Activated gamma-delta T cell treated with Interleukin-2 at 50 U/mL for 16 hours (primary cell): Measurements from ENCODE around the gene TDRD1.

Experiments used
- DNase-seq: peaks from one replicate; pipeline ENCODE4 v3.0.0-alpha.2; 2020

TDRD1 gene

DNA sequence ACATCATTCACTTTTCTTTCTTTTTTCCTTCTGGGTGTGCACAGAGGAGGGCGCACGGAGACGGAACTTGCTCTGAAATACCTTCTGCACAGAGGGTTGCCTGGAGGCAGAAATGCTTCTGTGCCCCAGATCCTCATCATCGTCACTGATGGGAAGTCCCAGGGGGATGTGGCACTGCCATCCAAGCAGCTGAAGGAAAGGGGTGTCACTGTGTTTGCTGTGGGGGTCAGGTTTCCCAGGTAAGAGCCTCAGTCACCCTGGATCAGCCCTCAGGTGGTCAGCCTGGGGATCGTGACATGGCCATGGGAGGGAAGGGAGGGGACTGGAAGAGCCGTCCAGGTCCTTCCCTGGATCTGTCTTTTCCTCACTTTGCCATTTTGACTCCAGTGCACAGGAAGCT lies 93.5 kb downstream of the TDRD1 start:
- no peak for DNase-seq

DNA sequence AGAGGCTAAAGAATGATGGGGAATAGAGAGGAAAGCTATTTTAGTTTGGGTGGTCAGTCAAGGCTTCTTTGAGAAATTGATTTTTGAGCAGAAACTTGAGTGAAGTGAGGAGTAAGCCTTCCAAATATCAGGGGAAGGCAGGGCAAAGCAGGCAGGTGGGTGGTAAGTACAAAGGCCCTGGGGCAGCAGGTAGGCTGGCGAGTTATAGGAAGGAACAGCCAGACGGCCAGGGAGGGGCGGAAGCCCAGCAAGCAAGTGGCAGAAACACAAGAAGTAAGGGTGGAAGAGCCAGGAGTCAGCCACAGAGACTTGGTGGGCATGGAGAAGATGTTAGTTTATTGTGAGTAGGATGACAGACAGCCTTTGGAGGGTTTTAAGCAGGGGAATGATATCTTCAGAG lies 94.8 kb downstream of the TDRD1 start:
- DNase-seq: no peak

DNA sequence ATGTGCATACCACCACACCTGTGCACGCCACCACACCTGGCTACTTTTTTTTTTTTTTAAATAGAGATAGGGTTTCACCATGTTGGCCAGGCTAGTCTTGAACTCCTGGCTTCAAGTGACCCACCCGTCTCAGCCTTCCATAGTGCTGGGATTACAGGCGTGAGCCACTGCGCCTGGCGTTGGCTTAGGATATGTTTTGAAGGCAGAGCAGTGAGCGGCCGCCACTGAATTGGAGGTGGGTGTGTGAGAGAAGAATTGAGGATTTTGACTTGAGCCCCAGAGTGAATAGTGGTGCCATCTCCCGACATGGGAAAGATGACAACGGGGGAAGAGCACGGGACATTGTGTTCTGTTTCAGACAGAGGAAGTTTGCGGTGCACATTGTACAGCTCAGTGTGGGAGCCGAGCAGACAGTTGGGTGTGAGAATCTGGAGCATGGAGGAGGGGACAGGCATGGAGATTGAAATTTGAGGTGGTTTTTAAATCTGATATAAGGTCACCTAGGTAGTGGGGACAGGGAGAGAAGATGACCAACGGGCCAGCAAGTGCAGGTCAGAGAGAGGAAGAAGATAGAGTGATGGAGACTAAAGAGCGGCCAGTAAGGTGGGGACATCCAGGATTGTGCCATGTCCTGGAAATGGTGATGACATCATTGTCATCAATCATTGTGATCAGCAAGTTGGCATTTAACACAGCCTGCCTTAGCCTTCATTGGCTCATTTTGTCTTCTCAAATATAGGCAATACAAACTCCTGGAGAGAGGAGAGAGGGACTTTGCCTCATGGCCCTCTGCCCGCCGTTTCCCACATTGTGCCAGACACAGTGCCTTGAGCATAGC lies 95.7 kb downstream of the TDRD1 start:
- no peak for DNase-seq

DNA sequence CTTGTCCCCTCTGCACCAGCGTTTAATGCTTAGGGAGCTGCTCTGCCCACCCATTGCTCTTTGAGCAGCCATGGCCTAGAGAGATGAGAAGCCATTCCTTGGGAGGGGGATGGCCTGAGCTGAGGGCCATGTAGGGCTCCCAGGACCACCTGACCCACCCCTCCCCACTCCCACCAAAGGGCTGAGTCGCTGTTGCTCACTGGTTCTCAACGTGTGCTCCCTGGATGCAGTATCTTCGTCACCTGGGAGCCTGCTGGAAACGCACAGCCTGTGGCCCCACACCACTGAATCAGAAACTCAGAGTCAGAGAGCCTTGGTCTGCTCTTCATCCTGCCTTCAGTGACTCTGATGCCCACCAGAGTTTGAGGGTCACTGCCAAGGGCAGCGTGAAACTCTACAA lies 96.9 kb downstream of the TDRD1 start:
- no peak for DNase-seq

DNA sequence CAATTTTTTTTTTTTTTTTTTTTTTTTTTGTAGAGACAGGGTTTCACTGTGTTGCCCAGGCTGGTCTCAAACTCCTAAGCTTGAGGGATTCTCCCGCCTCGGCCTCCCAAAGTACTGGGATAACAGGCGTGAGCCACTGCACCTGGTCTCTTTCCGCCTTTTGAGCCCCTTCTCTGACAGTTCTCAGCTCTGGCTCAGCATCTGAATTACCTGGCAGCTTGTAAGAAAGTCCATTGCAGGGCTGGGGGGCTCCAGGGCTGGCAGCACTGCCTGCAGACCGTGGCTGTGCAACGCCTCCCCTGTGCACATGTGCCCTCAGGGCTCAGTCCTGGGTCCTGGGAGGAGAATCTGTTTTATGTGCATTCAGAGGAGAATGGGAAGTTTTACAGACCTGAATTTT lies 97.5 kb downstream of the TDRD1 start:
- no peak for DNase-seq

DNA sequence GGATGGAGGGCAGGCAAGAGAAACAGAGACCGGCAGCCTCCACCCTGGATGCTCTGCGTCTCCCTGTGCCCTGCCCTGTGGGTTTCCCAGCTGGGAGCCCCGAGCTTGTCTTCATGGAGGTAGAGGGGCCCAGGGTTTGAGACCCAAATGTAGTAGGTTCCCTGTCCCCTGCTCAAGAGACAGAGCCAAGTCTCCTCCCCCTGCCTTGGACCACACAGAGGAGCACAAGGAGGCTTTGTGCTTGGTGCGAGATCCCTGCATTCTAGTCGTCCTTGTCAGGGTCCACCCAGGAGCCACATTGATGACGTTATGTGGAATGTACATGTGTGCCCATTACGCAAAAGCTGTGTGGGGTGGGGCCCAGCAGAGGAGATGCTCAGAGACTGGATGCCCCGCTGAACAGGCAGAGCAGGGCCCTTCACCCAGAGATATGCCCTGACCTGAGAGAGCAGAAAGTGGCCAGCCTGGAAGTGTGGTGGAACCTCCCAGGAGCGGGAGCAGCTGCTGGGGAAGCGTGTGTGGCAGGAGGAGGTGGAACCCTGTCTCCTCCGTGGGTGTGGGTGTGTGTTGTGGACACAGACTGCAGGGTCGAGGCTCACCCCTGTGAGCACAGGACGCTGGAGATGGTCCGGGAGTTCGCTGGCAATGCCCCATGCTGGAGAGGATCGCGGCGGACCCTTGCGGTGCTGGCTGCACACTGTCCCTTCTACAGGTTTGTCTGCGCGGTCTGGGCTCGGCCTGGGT lies 99.2 kb downstream of the TDRD1 start:
- no peak for DNase-seq

DNA sequence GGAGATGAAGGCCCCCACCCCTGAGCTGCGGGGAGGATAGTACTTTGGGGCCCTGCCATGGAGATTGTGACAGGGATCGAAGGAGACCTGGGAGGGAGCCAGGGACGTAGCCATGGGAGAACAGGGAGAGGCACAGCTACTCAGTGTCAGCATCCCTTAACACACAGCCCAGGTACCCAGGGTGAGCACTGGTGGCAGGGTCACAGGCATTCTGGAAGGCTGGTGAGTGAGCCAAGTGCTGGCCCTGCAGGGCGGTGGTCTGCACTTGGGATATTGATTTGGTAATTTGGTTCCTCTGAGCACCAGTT lies 99.7 kb downstream of the TDRD1 start:
- DNase-seq: no peak

DNA sequence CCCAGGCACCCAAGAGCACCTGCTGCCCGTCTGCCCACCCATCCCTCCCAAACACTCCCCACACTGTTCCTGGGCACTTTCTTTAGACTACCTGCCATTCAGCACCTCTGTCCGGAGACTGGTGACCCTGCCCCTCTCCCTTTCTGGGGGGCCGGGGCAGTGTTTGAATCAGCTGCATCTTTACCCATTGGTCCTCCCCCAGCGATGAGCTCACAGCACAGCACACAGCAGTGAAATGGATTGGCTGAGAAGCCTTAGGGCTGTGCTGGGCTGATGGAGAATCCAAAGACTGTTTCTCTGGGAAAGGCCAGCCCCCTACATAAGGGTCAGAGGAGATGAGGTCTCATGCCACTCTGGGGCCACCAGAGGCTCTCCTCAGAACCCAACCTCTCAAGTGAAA lies 100.1 kb downstream of the TDRD1 start:
- no peak for DNase-seq

DNA sequence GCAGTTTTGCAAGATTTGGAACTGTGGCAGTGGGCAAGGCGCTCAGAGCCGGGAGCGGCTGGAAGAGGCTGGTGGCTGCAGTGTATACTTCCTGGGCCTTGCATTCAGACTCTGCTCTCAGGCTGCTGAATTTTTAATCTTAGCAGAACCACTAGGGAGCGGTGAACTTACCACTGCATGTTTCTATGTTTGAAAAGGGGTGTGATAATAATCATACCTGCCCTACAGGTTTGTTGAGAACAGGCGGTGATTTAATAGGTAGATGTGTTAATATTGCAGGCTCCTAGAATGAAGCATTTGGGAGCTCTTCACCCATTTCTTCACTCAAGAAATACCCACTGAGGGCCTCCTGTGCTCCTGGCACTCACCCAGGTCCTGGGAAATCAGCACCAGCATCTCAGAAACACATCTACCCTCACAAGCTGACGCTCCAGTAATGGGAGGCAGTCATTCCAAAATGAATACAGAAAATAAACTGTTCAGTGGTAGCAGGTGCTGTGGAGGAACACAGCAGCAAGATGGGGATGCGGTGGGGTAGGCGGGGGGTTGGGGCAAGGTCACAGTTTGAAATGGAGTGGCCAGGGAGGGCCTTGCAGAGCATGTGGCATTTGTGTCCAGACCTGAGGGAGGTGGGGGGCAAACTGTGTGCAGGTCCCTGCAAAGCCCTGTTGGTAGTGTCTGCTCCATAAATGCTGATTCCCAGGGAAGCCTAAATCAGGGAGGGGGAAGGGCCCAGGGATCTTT lies 100.9 kb downstream of the TDRD1 start:
- DNase-seq: no peak

DNA sequence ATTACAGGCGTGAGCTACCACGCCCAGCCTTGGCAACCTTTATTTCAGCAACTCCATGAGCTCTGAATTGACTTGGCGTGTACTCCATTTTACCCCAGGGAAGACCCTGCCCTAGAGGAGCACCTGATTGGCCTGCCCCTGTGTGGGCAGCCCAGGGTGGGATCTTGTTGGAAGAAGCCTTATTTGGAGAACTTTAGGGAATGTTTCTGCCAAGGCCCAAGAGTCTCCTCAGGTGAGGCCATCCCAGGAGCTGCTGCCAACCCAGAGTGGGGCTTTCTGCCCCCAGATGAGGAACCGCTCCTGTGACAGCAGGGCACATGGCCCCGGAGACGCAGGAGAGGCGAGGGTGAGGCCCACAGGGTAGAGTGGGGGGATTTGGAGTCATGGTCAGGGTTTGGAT lies 101.9 kb downstream of the TDRD1 start:
- DNase-seq: no peak

DNA sequence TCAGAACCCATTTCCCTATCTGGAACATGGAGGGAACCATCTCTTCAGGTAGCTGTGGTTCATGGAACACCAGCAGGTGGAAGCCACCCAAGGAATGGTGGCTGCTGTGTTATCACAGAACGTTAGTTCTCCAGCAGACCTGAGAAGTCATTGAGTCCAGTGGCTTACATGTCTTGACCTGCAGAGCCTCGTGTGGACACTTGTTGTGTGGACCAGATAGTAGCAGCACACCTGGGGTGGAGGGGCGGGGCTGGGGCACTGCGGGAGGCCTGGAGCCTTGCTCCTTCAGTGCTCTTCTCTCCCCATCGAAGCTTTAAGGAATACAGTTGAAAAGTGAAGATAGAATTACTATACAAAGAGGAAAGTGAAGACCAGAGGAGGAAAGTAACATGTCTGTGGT lies 102.3 kb downstream of the TDRD1 start:
- DNase-seq: no peak
